Glutamatergic neuron (in vitro differentiated cells): ENCODE results near the gene RUFY1. TPM values are rescaled to one million over a fixed set of nuclear protein-coding genes. Genes with fewer than 3 reads are reported as not detected.

Experiments used
- DNase-seq: peaks from one replicate; pipeline ENCODE4 v3.0.0; 2022
- H3K27ac Mint-ChIP-seq: one replicate; pipeline ENCODE4 v1.8.0; 2020; ENCODE audit warnings: mild to moderate bottlenecking, mixed read lengths, inconsistent platforms; ENCODE audit not compliant: unreplicated experiment
- H3K27me3 Mint-ChIP-seq: one replicate; pipeline ENCODE4 v1.8.0; 2020; ENCODE audit warnings: mild to moderate bottlenecking, moderate library complexity, mixed read lengths, inconsistent platforms; ENCODE audit not compliant: unreplicated experiment
- H3K36me3 Mint-ChIP-seq: one replicate; pipeline ENCODE4 v1.8.0; 2020; ENCODE audit warnings: mild to moderate bottlenecking, mixed read lengths, inconsistent platforms; ENCODE audit not compliant: unreplicated experiment
- H3K4me1 Mint-ChIP-seq: one replicate; pipeline ENCODE4 v1.8.0; 2020; ENCODE audit warnings: mild to moderate bottlenecking, low read depth, mixed read lengths, inconsistent platforms; ENCODE audit not compliant: unreplicated experiment
- H3K4me3 Mint-ChIP-seq: one replicate; pipeline ENCODE4 v1.8.0; 2020; ENCODE audit warnings: mild to moderate bottlenecking, mixed read lengths, inconsistent platforms; ENCODE audit not compliant: unreplicated experiment
- H3K9me3 Mint-ChIP-seq: one replicate; pipeline ENCODE4 v1.8.0; 2020; ENCODE audit warnings: mild to moderate bottlenecking, moderate library complexity, mixed read lengths, inconsistent platforms; ENCODE audit not compliant: unreplicated experiment
- total RNA-seq: library from RNA; stranded (reverse); fragmentation: NEBNext Ultra II Directional; extraction: Animal tissue kit (Norgen Biotek cat#: 25700); gene quantifications from one replicate; pipeline ENCODE4 v1.2.1, GENCODE V29; 2021; ENCODE audit not compliant: unreplicated experiment
- TF ChIP-seq, protein P1 (sequence below): fragments of 200-600 bp; sonication (generic); IDR thresholded peaks from one replicate; pipeline ENCODE4 v1.5.0; 2021; ENCODE audit not compliant: partially characterized antibody, unreplicated experiment

The RUFY1 gene
- total RNA-seq, 1 donor from 2014 or later: 30.4 TPM

DNA sequence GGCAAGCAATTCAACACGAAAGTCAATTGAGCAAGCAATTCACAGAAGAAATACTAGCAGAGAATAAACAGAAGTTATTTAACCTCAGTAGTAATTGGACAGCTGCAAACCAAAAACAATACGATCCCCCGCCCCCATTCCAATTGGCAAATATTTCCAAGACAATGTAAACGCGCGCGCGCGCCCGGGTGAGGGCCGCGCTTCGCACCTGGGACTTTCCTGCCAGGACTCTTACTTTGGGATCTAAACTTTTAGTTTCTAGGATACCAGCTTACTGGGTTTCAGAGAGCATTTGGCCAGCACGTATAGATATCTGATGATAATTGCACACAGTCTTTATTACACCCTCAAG is 8.6 kb downstream of the RUFY1 start:
- Mint-ChIP-seq H3K4me1 (no peaks in the 10 kb centered on the region), H3K4me3 (peak overlapping the region; percentile 97), H3K9me3 (peaks cover 1% of the 10 kb centered on the region), H3K27me3 (peaks cover 3% of the 10 kb centered on the region), H3K36me3 (no peaks in the 10 kb centered on the region), H3K27ac (peak overlapping the region; percentile 96)
- TF ChIP-seq, protein P1, sequence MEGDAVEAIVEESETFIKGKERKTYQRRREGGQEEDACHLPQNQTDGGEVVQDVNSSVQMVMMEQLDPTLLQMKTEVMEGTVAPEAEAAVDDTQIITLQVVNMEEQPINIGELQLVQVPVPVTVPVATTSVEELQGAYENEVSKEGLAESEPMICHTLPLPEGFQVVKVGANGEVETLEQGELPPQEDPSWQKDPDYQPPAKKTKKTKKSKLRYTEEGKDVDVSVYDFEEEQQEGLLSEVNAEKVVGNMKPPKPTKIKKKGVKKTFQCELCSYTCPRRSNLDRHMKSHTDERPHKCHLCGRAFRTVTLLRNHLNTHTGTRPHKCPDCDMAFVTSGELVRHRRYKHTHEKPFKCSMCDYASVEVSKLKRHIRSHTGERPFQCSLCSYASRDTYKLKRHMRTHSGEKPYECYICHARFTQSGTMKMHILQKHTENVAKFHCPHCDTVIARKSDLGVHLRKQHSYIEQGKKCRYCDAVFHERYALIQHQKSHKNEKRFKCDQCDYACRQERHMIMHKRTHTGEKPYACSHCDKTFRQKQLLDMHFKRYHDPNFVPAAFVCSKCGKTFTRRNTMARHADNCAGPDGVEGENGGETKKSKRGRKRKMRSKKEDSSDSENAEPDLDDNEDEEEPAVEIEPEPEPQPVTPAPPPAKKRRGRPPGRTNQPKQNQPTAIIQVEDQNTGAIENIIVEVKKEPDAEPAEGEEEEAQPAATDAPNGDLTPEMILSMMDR: no peak
- peak; percentile 37 for DNase-seq

DNA sequence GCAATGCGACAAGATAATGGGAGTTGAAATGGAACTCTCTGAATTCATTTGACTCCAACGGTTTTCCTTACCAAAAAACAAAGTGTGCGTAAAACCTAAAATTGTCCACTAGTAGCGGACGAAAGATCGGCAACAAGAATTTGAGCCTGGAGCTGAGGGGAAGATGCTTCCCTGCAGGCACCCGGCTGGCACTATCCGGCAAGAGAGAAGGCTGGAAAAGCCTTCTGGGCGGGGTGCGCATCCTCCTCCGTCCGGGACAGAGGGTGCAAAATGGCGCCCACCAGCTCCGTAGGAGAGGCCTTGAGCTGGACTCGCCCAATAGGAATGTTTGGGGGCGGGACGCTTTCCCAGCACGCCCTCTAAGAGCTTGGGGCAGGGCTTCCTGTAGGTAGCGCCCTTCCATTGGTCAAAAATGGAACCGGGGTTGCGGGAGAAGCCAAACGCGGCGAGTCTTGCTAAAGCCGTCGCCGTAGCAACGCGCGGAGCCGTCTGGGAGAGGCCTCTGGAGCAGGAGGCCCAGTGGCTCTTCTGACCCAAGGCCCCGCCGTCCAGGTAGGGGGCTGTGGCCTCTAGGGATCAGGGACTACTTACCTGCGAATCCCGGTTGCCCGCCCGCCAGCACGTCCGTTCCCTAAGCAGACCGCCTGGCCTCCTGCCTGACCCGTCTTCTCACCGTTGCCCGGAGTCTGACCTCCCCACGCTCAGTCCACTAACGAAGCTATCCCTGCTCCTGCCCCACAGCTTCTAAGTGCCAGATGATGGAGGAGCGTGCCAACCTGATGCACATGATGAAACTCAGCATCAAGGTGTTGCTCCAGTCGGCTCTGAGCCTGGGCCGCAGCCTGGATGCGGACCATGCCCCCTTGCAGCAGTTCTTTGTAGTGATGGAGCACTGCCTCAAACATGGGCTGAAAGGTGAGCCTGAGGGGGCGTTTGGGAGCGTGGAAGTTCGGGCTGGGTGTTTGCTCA is 9.2 kb downstream of the RUFY1 start:
- peak; percentile 95 for DNase-seq
- Mint-ChIP-seq H3K4me3 (peak overlapping the region; percentile 97), H3K27ac (peak overlapping the region; percentile 96), H3K36me3 (no peaks in the 10 kb centered on the region), H3K4me1 (no peaks in the 10 kb centered on the region), H3K27me3 (peaks cover 3% of the 10 kb centered on the region), H3K9me3 (peaks cover 1% of the 10 kb centered on the region)
- TF ChIP-seq, protein P1: no peak

DNA sequence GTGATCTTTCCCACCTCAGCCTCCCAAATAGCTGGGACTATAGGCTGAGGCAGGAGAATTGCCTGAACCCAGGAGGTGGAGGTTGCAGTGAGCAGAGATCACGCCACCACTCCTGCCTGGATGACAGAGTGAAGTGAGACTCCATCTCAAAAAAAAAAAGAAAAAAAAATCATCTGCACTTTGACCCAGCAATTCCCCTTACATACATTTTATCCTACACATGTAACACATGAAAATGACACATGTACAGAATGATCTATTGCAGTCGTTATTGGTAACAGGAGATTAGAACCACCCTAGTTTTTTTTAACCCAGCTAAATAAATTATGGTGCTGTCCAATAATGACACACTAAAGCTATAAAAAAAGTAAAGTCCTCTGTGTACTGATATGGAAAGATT is 14.2 kb downstream of the RUFY1 start:
- peaks cover 1% of the 10 kb centered on the region for H3K9me3 Mint-ChIP-seq
- DNase-seq: no peak
- H3K4me1 Mint-ChIP-seq: no peaks in the 10 kb centered on the region
- no peaks in the 10 kb centered on the region for H3K27me3 Mint-ChIP-seq
- H3K4me3 Mint-ChIP-seq: no peak overlapping the region
- H3K27ac Mint-ChIP-seq: no peak overlapping the region
- TF ChIP-seq, protein P1: no peak
- peaks cover 4% of the 10 kb centered on the region for H3K36me3 Mint-ChIP-seq

DNA sequence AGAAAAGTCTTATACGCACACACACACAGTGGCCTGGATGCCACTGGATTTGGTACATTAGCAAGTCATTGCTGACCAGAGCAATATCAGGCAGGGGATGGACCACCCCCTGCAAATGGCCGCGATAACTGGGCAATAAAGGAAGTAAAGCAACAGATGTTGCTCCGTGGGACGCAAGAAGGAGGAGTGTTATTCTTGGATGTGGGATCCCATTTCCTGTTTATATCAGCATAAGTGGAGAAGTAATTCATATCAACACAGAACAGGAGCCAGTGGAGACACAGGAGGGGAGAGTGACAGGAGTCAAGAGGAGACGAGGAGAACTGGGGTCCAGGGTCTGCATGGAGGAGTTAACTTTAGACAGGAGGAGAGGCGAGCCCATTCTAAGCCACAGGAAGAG is 18.4 kb downstream of the RUFY1 start:
- no peak overlapping the region for H3K4me3 Mint-ChIP-seq
- DNase-seq: no peak

More for the DNA sequence above, 18.4 kb downstream of the RUFY1 start:
- no peak overlapping the region for H3K27ac Mint-ChIP-seq
- H3K36me3 Mint-ChIP-seq: peaks cover 4% of the 10 kb centered on the region
- peaks cover 1% of the 10 kb centered on the region for H3K9me3 Mint-ChIP-seq
- H3K27me3 Mint-ChIP-seq: no peaks in the 10 kb centered on the region
- TF ChIP-seq, protein P1: no peak
- no peaks in the 10 kb centered on the region for H3K4me1 Mint-ChIP-seq
